GM12874 (cell line): ENCODE measurements around the gene ABCB11.

Experiments
- CTCF ChIP-seq: IDR thresholded peaks from 2 replicates; pipeline ENCODE4 v1.5.1; 2011; ENCODE audit warnings: low read depth, mild to moderate bottlenecking, control low read depth, low read length, moderate library complexity; ENCODE audit not compliant: insufficient read depth

ABCB11 gene

GRCh38 chr2:168935810-168936581 is 95.1 kb downstream of the ABCB11 start:
- no peak for TF ChIP-seq CTCF

GRCh38 chr2:168934826-168935225 is 96.3 kb downstream of the ABCB11 start:
- no peak for TF ChIP-seq CTCF

GRCh38 chr2:168930242-168930641 is 100.9 kb downstream of the ABCB11 start:
- TF ChIP-seq CTCF: no peak

GRCh38 chr2:168929031-168929430 is 102.1 kb downstream of the ABCB11 start:
- TF ChIP-seq CTCF: no peak

- TF ChIP-seq CTCF: no peak
Observed at GRCh38 chr2:168928113-168928831, 102.9 kb downstream of the ABCB11 start.

- TF ChIP-seq CTCF: no peak
Observed at GRCh38 chr2:168926621-168927386, 104.3 kb downstream of the ABCB11 start.
